Tibial artery (tissue), 4 donors: ENCODE measurements around the gene VPS11.

Source experiments
- DNase-seq, 2 donors: peaks; one replicate each; pipeline ENCODE4 v3.0.0-alpha.2; 2019
- H3K27ac ChIP-seq, 2 donors: fragments of 200-600 bp; sonication (generic) in 1 of 2; 1 replicate in 1 of 2; 2 replicates in 1 of 2; pipeline ENCODE4 v1.5.1; 2018 to 2019; ENCODE audit warnings: mild to moderate bottlenecking in 1 of 2
- H3K27me3 ChIP-seq, 2 donors: fragments of 200-600 bp; sonication (generic) in 1 of 2; one replicate each; pipeline versions ENCODE4 v1.5.1 to v1.6.0; 2016 to 2019
- H3K36me3 ChIP-seq, 3 donors: fragments of 200-600 bp; sonication (generic) in 2 of 3; one replicate each; pipeline ENCODE4 v1.5.1; 2016 to 2019; ENCODE audit warnings: mild to moderate bottlenecking in 2 of 3
- H3K4me1 ChIP-seq, 4 donors: fragments of 200-600 bp; sonication (generic) in 2 of 4; 1 replicate in 3 of 4; 2 replicates in 1 of 4; pipeline ENCODE4 v1.5.1; 2016 to 2019
- H3K4me3 ChIP-seq, 2 donors: fragments of 200-600 bp; sonication (generic) in 1 of 2; 1 replicate in 1 of 2; 2 replicates in 1 of 2; pipeline ENCODE4 v1.5.1; 2018 to 2019; ENCODE audit warnings: mild to moderate bottlenecking in 2 of 2
- H3K9me3 ChIP-seq, 3 donors: fragments of 200-600 bp; sonication (generic) in 1 of 3; one replicate each; pipeline ENCODE4 v1.5.1; 2016 to 2019
- CTCF ChIP-seq, 2 experiments: fragments of 200-600 bp in 1 of 2; fragments of 450-650 bp in 1 of 2; IDR thresholded peaks; one replicate each; pipeline ENCODE4 v1.5.1; 2017 to 2019; ENCODE audit warnings: antibody characterized with exemption in 2 of 2, mild to moderate bottlenecking in 1 of 2, moderate library complexity in 1 of 2
- intact Hi-C: fragments of 100-400 bp; cut with DNase I; formaldehyde crosslinking; loops from one replicate; pipeline ENCODE4 v1.15.0; 2023; ENCODE audit warnings: low total_unique reads

The VPS11 gene

GRCh38 chr11:119121008-119121810 lies 53.6 kb downstream of the VPS11 start, which contains the start of gene HINFP:
TSS of gene HINFP (plus strand) at chr11:119121580. CDS start at chr11:119126945, 5,365 bp downstream.
- H3K36me3 ChIP-seq, result peaks cover 0 to 38% (median 20%) of the 10 kb centered on the region in 3 donors
- peaks cover 0 to 22% (median 13%) of the 10 kb centered on the region in 4 donors for H3K4me1 ChIP-seq
- peak within 1 kb of the TSS; percentile 80 to 84 for H3K27ac ChIP-seq
- peak within 1 kb of the TSS; percentile 85 to 90 for H3K4me3 ChIP-seq
- H3K9me3 ChIP-seq, result no peaks in the 10 kb centered on the region
- intact Hi-C loops, result no loop called here
- DNase-seq, result peak; percentile 100
- no peaks in the 10 kb centered on the region for H3K27me3 ChIP-seq
- no peak for TF ChIP-seq CTCF (IDR thresholded peaks at IDR 0.05)

GRCh38 chr11:119121811-119122124 lies 54.1 kb downstream of the VPS11 start:
- intact Hi-C loops, result no loop called here
- Histone ChIP-seq H3K4me3 (peak overlapping the region; percentile 85 to 90), H3K4me1 (peaks cover 0 to 22% (median 15%) of the 10 kb centered on the region in 4 donors), H3K9me3 (no peaks in the 10 kb centered on the region), H3K27ac (peak overlapping the region; percentile 80 to 84), H3K36me3 (peaks cover 0 to 35% (median 20%) of the 10 kb centered on the region in 3 donors), H3K27me3 (no peaks in the 10 kb centered on the region)
- DNase-seq, result no peak
- no peak for TF ChIP-seq CTCF (IDR thresholded peaks at IDR 0.05)

- peaks cover 0 to 17% (median 14%) of the 10 kb centered on the region in 4 donors for H3K4me1 ChIP-seq
Observed at GRCh38 chr11:119125821-119126220, 58.2 kb downstream of the VPS11 start.

GRCh38 chr11:119126675-119127268 lies 59.2 kb downstream of the VPS11 start:
- H3K36me3 ChIP-seq, result peaks cover 26 to 74% (median 59%) of the 10 kb centered on the region in 3 donors
- intact Hi-C loops, result no loop called here
- TF ChIP-seq CTCF (IDR thresholded peaks at IDR 0.05), result no peak
- H3K27ac ChIP-seq, result no peak overlapping the region
- DNase-seq, result no peak
- H3K4me3 ChIP-seq, result no peak overlapping the region
- H3K27me3 ChIP-seq, result no peaks in the 10 kb centered on the region
- peaks cover 0 to 17% (median 13%) of the 10 kb centered on the region in 4 donors for H3K4me1 ChIP-seq
- no peaks in the 10 kb centered on the region for H3K9me3 ChIP-seq

More at GRCh38 chr11:119125821-119126220, 58.2 kb downstream of the VPS11 start:
- no peak for DNase-seq
- intact Hi-C loops, result no loop called here
- no peaks in the 10 kb centered on the region for H3K27me3 ChIP-seq
- no peak overlapping the region for H3K27ac ChIP-seq
- no peak overlapping the region for H3K4me3 ChIP-seq
- no peak for TF ChIP-seq CTCF (IDR thresholded peaks at IDR 0.05)
- peaks cover 16 to 64% (median 49%) of the 10 kb centered on the region in 3 donors for H3K36me3 ChIP-seq
- H3K9me3 ChIP-seq, result no peaks in the 10 kb centered on the region

GRCh38 chr11:119130662-119131061 lies 63.0 kb downstream of the VPS11 start:
- H3K36me3 ChIP-seq, result peaks cover 53 to 87% (median 73%) of the 10 kb centered on the region in 3 donors
- no peak for DNase-seq
- no peak overlapping the region for H3K27ac ChIP-seq
- H3K4me3 ChIP-seq, result no peak overlapping the region
- TF ChIP-seq CTCF (IDR thresholded peaks at IDR 0.05), result no peak
- intact Hi-C loops, result no loop called here
- H3K4me1 ChIP-seq, result peaks cover 0 to 7% (median 0%) of the 10 kb centered on the region in 4 donors
- H3K9me3 ChIP-seq, result no peaks in the 10 kb centered on the region
- H3K27me3 ChIP-seq, result no peaks in the 10 kb centered on the region
